ENCODE results near the gene SLCO2A1. TPM values are rescaled to one million over a fixed set of nuclear protein-coding genes. Genes with fewer than 3 reads are reported as not detected.

The SLCO2A1 gene
- under 0.01 TPM in 1 of 2 replicates, not detected in the other for total RNA-seq (ENCODE audit: low replicate concordance)

DNA sequence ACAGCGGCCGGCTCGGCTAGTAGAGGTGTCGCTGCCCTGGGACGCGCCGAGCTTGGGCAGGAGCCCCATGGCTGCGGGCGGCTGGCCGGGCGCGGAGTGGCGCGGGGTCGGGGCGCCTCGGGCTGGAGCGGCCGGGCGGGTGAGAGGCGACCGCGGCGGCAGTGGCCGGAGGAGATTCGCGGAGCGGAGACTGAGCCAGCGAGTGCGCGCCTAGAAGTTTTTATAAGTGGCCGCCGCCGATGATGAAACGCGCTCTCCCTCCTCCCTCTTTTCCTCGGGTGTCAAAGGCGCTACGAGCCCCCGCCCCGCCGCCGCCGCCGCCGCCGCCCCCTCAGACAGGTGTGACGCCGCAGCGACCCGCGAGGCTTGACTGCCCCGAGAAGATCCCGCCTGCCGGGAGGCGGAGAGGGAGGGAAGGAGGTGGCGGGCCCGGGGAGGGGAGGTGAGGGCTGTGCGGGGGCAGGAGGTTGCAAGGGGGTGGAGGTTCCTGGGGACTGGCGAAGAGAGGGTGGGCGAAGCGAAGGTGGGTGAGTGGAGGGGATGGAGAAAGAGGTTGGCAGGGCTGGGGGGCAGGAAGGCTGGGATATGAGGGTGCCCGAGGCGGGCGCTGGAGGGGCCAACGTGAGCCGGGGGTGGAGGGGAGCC is at the start of gene SLCO2A1:
Gene SLCO2A1, minus strand, starts transcription at position 192 of the 645 bp plus-strand sequence. Its CDS starts 123 bp downstream, at position 69.

DNA sequence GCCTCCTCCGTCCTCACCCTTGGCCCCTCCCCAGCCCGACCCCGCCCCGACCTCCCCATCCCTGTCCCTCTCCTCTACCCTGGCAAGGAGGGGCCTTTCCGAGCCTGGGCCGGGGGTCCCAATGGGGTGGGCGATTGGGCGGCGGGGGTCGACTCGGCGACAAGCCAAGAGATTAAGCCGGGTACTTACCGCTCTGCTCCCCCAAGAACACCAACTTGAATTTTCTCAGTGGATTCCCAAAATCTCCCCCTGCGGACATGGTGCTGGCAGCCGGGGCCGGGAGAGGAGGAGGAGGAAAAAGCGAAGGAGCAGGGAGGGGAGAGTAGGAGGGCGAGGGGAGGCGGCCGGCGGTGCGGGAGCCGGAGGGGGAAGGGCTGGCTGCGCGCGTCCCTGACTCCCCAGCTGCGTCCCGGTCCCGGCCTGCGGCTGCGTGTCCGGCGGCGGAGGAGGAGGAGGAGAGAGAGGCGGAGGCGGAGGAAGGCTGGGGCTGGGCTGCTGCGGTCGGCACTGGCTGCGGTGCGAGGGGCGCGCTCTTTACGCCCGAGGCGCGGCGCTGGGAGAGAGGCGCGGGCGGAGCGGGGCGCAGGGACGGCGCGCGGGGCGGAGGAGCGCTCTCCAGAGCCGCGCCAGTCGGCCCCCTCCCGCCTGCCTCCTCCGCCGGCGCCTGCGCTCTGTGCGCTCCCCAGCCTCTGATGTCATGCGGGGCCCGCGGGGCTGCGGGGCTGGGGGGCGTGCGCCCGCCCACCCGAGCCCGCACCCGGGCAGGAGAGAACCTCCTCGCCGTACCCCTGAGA is 134.3 kb downstream of the SLCO2A1 start, which contains the start of gene RAB6B:
Gene RAB6B, minus strand, starts transcription at position 675 of the 794 bp plus-strand sequence. Its CDS starts 416 bp downstream, at position 259.

Other genes starting within 250 kb of the SLCO2A1 start
- gene SRPRB, start 224.1 kb downstream of the SLCO2A1 start, total RNA-seq (ENCODE audit: low replicate concordance): 52.4 and 91.9 TPM in 2 replicates
- gene RAB6B, start 134.0 kb downstream of the SLCO2A1 start, total RNA-seq (ENCODE audit: low replicate concordance): 0.30 and 1.1 TPM in 2 replicates
- 60.1 and 80.9 TPM in 2 replicates for gene RYK, start 220.9 kb upstream of the SLCO2A1 start, total RNA-seq (ENCODE audit: low replicate concordance)